GM08714 (cell line): Measurements from ENCODE around the gene TNFAIP8L2.
"Not testable (repeated sequence)": the region's sequence is repeated elsewhere in the genome, so short reads cannot be mapped to it uniquely, and the experiment has no call there.

ENCODE experiments used
- H3K4me3 ChIP-seq: fragments of 200-500 bp; sonication (Bioruptor generic); 2 replicates; pipeline ENCODE4 v1.5.1; 2014; ENCODE audit warnings: mild to moderate bottlenecking, low read length, inconsistent platforms
- ZNF274 ChIP-seq: IDR thresholded peaks from 2 replicates; pipeline ENCODE4 v1.6.1; 2012; ENCODE audit warnings: mild to moderate bottlenecking, low read depth, low read length

TNFAIP8L2 gene

DNA sequence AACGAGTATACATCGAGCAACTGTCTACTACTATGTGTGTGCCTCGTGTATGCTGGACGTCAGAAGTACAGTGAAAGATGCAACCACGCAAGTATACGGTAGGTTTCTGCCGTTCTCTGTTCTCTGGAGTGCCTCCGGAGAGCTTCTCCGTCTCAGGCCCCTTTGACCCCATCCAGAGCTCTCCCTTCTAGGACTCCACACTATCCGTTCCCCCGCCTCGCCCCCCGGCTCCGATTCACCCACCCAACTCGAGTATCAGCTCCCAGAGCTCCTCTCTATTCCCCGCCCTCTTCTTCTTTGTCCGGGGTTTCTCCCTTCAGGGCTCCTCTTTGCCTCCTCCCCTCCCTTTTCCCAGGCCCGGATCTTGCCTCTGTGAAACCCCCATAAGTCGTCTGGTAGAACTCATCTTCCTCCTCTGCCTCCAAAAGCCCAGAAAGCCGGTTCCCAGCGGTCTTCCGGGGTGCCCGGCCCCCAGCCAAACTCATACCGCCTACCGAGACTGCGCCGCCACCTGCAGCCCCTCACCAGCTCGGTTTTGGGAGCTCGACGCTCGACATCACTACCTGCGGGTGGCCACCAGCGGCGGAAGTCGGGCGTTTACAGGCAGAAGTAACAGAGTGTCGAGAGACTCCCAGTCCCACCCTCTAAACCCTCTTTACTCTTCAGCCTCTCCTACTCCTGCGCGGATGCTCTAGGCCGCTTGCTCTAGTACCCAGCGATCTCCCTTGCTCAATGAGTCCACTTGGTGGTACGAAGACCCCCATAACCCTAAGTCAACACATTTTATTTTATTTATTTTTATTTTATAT lies 33.4 kb downstream of the TNFAIP8L2 start, which contains the start of gene VPS72:
TSS of gene VPS72 (minus strand) at position 561 of the 809 bp plus-strand sequence. CDS start at position 485, 76 bp downstream.
- H3K4me3 ChIP-seq: peak within 1 kb of the TSS; percentile 97
- no peak for TF ChIP-seq ZNF274

DNA sequence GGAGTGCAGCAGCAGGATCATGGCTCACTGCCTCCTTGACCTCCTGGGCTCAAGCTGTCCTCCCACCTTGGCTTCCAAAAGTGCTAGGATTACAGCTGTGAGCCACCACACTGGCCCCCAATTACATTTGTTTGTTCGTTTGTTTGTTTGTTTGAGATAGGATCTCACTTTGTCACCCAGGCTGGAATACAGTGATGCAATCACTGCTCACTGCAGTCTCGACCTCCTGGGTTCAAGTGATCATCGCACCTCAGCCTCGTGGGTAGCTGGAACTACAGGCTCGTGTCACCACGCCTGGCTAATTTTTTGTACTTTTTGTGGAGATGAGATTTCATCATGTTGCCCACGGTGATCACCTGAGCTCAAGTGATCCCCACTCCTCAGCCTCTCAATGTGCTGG lies 35.6 kb downstream of the TNFAIP8L2 start:
- no peak for TF ChIP-seq ZNF274
- H3K4me3 ChIP-seq: no peak overlapping the region

DNA sequence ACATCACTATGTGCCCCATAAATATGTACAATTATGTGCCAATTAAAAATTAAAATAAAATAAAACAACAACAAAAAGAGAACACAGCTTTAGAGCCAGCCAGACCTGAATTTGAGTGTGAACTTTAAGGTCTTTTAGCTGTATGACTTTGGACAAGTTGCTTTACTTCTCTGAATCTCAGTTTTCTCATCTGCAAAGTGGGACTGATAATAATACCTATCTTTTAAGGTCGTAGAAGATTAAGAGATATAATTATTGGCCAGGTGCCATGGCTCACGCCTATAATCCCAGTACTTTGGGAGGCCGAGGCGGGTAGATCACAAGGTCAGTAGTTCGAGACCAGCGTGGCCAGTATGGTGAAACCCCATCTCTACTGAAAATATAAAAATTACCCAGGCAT lies 36.9 kb downstream of the TNFAIP8L2 start:
- H3K4me3 ChIP-seq: no peak overlapping the region
- no peak for TF ChIP-seq ZNF274

DNA sequence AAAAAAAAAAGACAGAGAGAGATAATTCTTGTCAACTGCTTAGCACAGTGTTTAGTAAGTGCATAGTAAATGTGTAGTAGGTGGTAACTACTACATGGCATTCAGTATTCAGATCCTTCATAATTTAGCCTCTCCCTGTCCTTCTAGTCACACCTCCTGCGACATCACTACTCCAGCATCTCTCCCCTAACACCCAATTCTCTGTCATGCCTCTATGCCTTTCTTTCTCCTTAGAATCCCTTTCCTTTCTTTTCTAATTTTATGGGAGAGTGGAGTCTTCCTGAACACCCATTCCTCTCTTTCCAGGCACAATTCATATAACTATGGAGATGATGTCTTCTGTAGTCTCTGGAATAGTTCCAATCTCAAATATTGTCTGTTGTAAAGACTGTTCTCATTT lies 37.4 kb downstream of the TNFAIP8L2 start:
- TF ChIP-seq ZNF274: no peak
- H3K4me3 ChIP-seq: no peak overlapping the region

DNA sequence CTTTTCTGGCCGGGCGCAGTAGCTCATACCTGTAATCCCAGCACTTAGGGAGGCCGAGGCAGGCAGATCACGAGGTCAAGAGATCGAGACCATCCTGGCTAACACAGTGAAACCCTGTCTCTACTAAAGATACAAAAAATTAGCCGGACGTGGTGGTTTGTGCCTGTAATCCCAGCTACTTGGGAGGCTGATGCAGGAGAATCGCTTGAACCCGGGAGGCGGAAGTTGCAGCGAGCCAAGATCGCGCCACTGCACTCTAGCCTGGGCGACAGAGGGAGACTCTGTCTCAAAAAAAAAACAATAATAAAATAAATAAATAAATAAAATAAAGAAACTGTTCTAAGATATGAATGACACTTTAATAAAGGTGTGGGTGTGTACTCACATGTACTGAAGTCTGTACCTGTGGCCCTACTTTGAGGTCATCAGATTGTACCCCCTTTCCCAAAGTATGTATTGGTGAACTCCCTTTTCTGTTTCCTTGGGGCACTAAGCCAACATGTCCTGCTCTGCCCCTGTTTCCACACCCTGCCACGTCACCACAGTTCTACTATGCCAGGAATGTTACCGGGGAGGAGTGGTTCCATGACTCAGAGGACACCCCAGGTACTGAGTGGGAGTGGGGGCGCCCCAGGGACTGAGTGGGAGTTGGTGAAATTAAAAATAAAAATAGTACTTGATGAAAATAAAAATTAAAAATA lies 38.6 kb downstream of the TNFAIP8L2 start:
- not testable (repeated sequence) for H3K4me3 ChIP-seq

DNA sequence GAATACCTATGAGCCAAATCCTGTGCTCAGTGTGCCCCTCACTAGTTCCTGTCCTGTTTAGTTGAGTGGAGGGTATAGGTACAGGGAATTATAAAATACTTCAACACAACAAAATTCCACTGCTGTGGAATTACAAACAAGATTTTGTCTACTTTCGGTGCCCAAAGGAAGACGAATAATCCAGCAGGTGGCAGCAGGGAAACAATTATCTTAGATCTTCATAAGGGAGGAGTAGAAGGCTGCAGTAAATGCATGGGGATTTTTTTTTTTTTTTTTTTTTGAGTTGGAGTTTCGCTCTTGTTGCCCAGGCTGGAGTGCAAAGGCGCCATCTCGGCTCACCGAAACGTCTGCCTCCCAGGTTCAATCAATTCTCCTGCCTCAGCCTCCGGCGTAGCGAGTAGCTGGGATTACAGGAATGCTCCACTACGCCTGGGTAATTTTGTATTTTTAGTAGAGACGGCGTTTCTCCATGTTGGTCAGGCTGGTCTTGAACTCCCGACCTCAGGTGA lies 39.9 kb downstream of the TNFAIP8L2 start:
- H3K4me3 ChIP-seq: peak overlapping the region; percentile 35; the same call in 1 of the 2 replicates
- TF ChIP-seq ZNF274: no peak

DNA sequence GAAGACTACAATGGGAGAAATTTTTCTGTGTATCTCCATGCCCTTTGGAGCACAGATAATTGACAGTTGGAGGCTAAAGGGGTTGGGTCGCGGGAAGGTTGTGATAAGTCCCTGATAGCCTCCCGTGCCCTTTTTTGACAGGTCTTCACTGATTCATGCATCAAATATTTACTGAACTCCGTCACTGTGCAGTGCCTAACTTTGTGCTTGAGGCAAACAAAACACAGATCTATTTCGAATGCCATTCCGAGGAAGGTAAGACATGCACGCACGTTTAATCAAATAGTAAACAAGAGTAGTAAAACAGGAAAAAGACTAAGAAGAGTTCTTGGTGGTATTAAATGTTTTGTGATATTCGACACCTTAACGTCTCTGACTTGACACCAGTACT lies 41.4 kb downstream of the TNFAIP8L2 start:
- peak overlapping the region; percentile 94 for H3K4me3 ChIP-seq
- TF ChIP-seq ZNF274: no peak

DNA sequence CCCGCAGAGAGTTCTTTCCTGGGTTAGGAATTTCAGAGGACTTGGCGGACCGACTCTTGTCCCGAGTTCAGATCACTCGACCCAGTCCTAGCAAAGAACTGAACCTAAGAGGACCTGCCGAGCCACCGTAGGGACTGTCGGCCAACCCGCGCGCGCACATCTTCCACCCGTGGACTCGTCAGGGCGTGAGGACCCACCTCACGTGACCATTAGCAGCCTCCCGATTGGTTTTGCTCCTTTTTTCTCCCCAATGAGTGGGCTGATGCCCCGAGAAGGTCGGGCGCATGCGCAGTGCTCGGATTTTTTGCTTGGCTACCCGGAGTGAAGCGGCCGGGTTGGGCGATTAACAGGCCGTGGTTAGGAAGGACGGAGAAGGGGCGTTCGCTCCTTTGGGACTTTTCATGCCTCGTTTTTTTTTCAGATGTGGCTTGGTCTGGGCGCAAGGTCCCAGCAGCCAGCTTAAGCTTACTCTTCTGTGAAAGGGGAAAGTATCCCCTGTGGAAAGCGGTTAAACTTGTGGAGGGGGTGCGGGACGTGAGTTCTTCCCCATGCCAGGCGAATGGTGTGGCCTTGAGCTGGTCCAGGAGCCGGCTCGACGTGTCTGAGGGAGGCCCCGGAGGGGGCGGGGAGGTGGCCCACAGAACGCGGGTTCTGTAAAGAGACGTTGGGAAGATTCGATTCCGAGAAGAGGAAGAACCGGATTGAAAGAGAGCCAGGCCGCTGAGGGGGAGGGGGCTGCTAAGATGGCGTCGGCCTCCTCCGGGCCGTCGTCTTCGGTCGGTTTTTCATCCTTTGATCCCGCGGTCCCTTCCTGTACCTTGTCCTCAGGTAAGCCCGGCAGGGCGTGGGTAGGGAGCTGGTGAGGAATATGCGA lies 42.0 kb downstream of the TNFAIP8L2 start, which contains the start of gene PIP5K1A:
TSS of gene PIP5K1A (plus strand) at position 299 of the 874 bp plus-strand sequence. CDS start at position 744, 445 bp downstream.
- TF ChIP-seq ZNF274: no peak
- H3K4me3 ChIP-seq: peak within 1 kb of the TSS; percentile 94

DNA sequence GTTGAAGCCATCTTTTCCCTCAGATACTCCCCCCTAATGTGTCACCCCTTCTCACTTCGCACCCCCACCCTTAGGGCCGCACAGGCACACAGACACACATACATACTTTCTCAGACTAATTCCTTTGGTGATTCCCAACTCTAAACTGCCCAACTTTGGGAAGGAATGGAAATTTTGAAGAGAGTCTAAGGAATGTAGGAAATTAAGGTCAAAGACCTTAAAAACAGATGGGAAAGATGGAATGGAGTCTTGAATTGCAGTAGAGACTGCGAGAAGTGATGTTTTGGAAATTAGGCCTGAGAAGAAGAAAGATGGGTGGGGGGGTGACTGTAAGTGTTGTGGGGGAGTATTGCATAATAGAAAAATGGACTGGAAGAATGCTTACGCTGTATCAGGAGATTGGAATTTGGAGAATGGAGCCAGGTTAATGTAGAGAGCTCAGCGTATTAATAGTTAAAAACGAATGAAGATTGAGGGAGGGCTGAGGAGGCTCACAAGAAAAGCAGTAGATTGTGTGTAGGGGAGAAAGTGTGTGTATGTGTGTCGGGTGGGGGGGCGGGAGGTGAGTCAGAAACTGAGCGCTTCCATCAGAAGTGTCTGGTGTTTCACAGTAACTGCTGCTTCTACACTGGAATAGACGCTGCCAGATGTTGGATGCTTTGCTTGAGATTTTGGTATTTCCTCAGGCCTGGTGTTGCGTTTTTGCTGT lies 43.6 kb downstream of the TNFAIP8L2 start:
- peak overlapping the region; percentile 94 for H3K4me3 ChIP-seq
- TF ChIP-seq ZNF274: no peak

DNA sequence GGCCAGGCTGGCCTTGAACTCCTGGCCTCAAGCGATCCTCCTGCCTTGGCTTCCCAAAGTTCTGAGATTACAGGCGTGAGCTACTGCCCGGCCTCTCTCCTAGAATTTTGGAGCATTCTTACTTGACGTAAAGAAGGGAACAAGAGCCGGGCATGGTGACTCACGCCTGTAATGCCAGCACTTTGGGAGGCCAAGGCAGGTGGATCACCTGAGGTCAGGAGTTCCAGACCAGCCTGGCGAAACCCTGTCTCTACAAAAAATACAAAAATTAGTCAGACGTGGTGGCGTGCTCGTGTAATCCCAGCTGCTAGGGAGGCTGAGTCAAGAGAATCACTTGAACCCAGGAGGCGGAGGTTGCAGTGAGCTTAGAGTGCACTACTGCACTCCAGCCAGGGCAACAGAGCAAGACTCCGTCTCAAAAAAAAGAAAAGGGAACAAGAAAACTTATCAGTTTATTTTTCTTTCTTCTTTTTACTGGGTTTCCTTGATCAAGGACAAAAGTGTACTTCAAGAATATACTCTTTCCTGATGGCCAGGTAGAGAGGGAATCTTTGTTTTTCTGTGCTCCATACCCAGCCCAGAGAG lies 49.0 kb downstream of the TNFAIP8L2 start:
- H3K4me3 ChIP-seq: not testable (repeated sequence)
